GM18505 (cell line): ENCODE results near the gene ATAD3B.

Experiments used
- ATAC-seq: cut with Tn5 transposase; IDR thresholded peaks from one replicate; pipeline ENCODE4 v1.9.1; 2021; ENCODE audit not compliant: unreplicated experiment
- POLR2A ChIP-seq: IDR thresholded peaks from 4 replicates; pipeline ENCODE4 v1.6.1; 2011; ENCODE audit warnings: borderline replicate concordance; ENCODE audit not compliant: insufficient read depth, insufficient read length; ENCODE audit errors: extremely low read depth

The ATAD3B gene

GRCh38 chr1:1430992-1431844, 40.3 kb upstream of the ATAD3B start:
- ATAC-seq: no peak
- no peak for TF ChIP-seq POLR2A

GRCh38 chr1:1431845-1432273, 39.7 kb upstream of the ATAD3B start:
- no peak for ATAC-seq
- no peak for TF ChIP-seq POLR2A

- TF ChIP-seq POLR2A: no peak
- ATAC-seq: no peak
These were observed 39.2 kb upstream of the ATAD3B start for GRCh38 chr1:1432274-1432950.

- no peak for ATAC-seq
These were observed 38.4 kb upstream of the ATAD3B start for GRCh38 chr1:1432951-1433803.

GRCh38 chr1:1433804-1434130, 37.8 kb upstream of the ATAD3B start:
- no peak for ATAC-seq
- no peak for TF ChIP-seq POLR2A

More at GRCh38 chr1:1432951-1433803, 38.4 kb upstream of the ATAD3B start:
- TF ChIP-seq POLR2A: no peak

- ATAC-seq: no peak
- no peak for TF ChIP-seq POLR2A
These were observed 37.3 kb upstream of the ATAD3B start for GRCh38 chr1:1434131-1434823.

- ATAC-seq: no peak
- no peak for TF ChIP-seq POLR2A
These were observed 36.8 kb upstream of the ATAD3B start for GRCh38 chr1:1434824-1435105.

GRCh38 chr1:1435106-1435903, 36.3 kb upstream of the ATAD3B start, which contains the start of gene VWA1:
VWA1 (plus strand) TSS chr1:1435690; CDS start chr1:1435749, 59 bp downstream.
- no peak for ATAC-seq
- no peak for TF ChIP-seq POLR2A

- no peak for ATAC-seq
- TF ChIP-seq POLR2A: no peak
These were observed 35.5 kb upstream of the ATAD3B start for GRCh38 chr1:1435911-1436629.

- no peak for ATAC-seq
- TF ChIP-seq POLR2A: no peak
These were observed 34.9 kb upstream of the ATAD3B start for GRCh38 chr1:1436630-1437032.

- ATAC-seq: no peak
- no peak for TF ChIP-seq POLR2A
These were observed 34.3 kb upstream of the ATAD3B start for GRCh38 chr1:1437033-1437903.
